Measurements from ENCODE around the gene MAPRE3. TPM values are rescaled to one million over a fixed set of nuclear protein-coding genes. Genes with fewer than 3 reads are reported as not detected.

The MAPRE3 gene
- total RNA-seq (2022; extraction: Qiagen RNA extraction; ENCODE audit: low read depth) = 9.9 to 14.1 TPM (median 11.9 TPM) in 5 replicates

GRCh38 chr2:26970244-26970927 lies at the start of gene MAPRE3:
Gene MAPRE3 (plus strand): TSS chr2:26970637. CDS start chr2:27022219, 51,582 bp downstream.

GRCh38 chr2:27032495-27033252 lies 62.2 kb downstream of the MAPRE3 start, which contains the start of gene TMEM214:
Gene TMEM214 (plus strand): TSS chr2:27032965. CDS start chr2:27033016, 51 bp downstream.

GRCh38 chr2:27050996-27051901 lies 80.8 kb downstream of the MAPRE3 start, which contains the start of gene AGBL5:
Gene AGBL5 (plus strand): TSS chr2:27051668. CDS start chr2:27052959, 1,291 bp downstream.

GRCh38 chr2:27071277-27071989 lies 101.0 kb downstream of the MAPRE3 start, which contains the start of gene OST4:
Gene OST4 (minus strand): TSS chr2:27071654.

Other genes with a start within 250 kb of the MAPRE3 start
- 33.9 to 40.9 TPM (median 38.7 TPM) in 5 replicates for gene SLC35F6, start 206.4 kb upstream of the MAPRE3 start, total RNA-seq (2022; extraction: Qiagen RNA extraction; ENCODE audit: low read depth)
- 39.4 to 55.7 TPM (median 51.1 TPM) in 5 replicates for gene CENPA, start 184.6 kb upstream of the MAPRE3 start, total RNA-seq (2022; extraction: Qiagen RNA extraction; ENCODE audit: low read depth)
- 2.9 to 5.5 TPM (median 4.7 TPM) in 5 replicates for gene DPYSL5, start 122.5 kb upstream of the MAPRE3 start, total RNA-seq (2022; extraction: Qiagen RNA extraction; ENCODE audit: low read depth)
- 54.4 to 68.6 TPM (median 67.5 TPM) in 5 replicates for gene TMEM214, start 62.3 kb downstream of the MAPRE3 start, total RNA-seq (2022; extraction: Qiagen RNA extraction; ENCODE audit: low read depth)
- gene AGBL5, start 81.0 kb downstream of the MAPRE3 start, total RNA-seq (2022; extraction: Qiagen RNA extraction; ENCODE audit: low read depth) = 28.3 to 34.2 TPM (median 31.0 TPM) in 5 replicates
- gene OST4, start 101.0 kb downstream of the MAPRE3 start, total RNA-seq (2022; extraction: Qiagen RNA extraction; ENCODE audit: low read depth) = 525 to 622 TPM (median 552 TPM) in 5 replicates
- gene EMILIN1, start 108.0 kb downstream of the MAPRE3 start, total RNA-seq (2022; extraction: Qiagen RNA extraction; ENCODE audit: low read depth) = 0.32 to 0.56 TPM (median 0.45 TPM) in 5 replicates
- gene KHK, start 116.1 kb downstream of the MAPRE3 start, total RNA-seq (2022; extraction: Qiagen RNA extraction; ENCODE audit: low read depth) = 7.8 to 11.8 TPM (median 9.5 TPM) in 5 replicates
- 5.7 to 8.6 TPM (median 7.6 TPM) in 5 replicates for gene CGREF1, start 148.5 kb downstream of the MAPRE3 start, total RNA-seq (2022; extraction: Qiagen RNA extraction; ENCODE audit: low read depth)
- gene ABHD1, start 153.2 kb downstream of the MAPRE3 start, total RNA-seq (2022; extraction: Qiagen RNA extraction; ENCODE audit: low read depth) = 0.98 to 2.3 TPM (median 1.5 TPM) in 5 replicates
- 48.6 to 60.4 TPM (median 59.1 TPM) in 5 replicates for gene PREB, start 164.0 kb downstream of the MAPRE3 start, total RNA-seq (2022; extraction: Qiagen RNA extraction; ENCODE audit: low read depth)
- not detected in 5 replicates for gene PRR30, start 168.8 kb downstream of the MAPRE3 start, total RNA-seq (2022; extraction: Qiagen RNA extraction; ENCODE audit: low read depth)
- gene TCF23, start 178.4 kb downstream of the MAPRE3 start, total RNA-seq (2022; extraction: Qiagen RNA extraction; ENCODE audit: low read depth) = not detected in 5 replicates
- 214 to 222 TPM (median 218 TPM) in 5 replicates for gene ATRAID, start 241.4 kb downstream of the MAPRE3 start, total RNA-seq (2022; extraction: Qiagen RNA extraction; ENCODE audit: low read depth)
- 63.5 to 74.6 TPM (median 69.6 TPM) in 5 replicates for gene SLC5A6, start 241.6 kb downstream of the MAPRE3 start, total RNA-seq (2022; extraction: Qiagen RNA extraction; ENCODE audit: low read depth)
- gene CAD, start 246.7 kb downstream of the MAPRE3 start, total RNA-seq (2022; extraction: Qiagen RNA extraction; ENCODE audit: low read depth) = 49.8 to 63.2 TPM (median 59.4 TPM) in 5 replicates